Nephron (organoid): Measurements from ENCODE around the gene RIMBP2.
A peak's percentile ranks its signal among the peaks of the same experiment; 100 is the strongest.

Experiments
- H3K27ac Mint-ChIP-seq, 3 experiments: 2 replicates each; pipeline ENCODE4 v1.8.0; 2020; ENCODE audit warnings: mixed read lengths in 3 of 3, mild to moderate bottlenecking in 2 of 3, moderate library complexity in 1 of 3
- H3K27me3 Mint-ChIP-seq: 2 replicates; pipeline ENCODE4 v1.8.0; 2021; ENCODE audit warnings: low read depth, mild to moderate bottlenecking, moderate library complexity, mixed read lengths
- H3K36me3 Mint-ChIP-seq: 2 replicates; pipeline ENCODE4 v1.8.0; 2020; ENCODE audit warnings: low read depth, mixed read lengths
- H3K4me1 Mint-ChIP-seq: 2 replicates; pipeline ENCODE4 v1.8.0; 2020; ENCODE audit warnings: mixed read lengths
- H3K4me3 Mint-ChIP-seq, 3 experiments: 2 replicates each; pipeline ENCODE4 v1.8.0; 2020; ENCODE audit warnings: mild to moderate bottlenecking in 3 of 3, mixed read lengths in 3 of 3, moderate library complexity in 2 of 3
- H3K9me3 Mint-ChIP-seq: 2 replicates; pipeline ENCODE4 v1.8.0; 2020; ENCODE audit warnings: mixed read lengths
- CTCF ChIP-seq, 3 experiments: fragments of 200-600 bp; sonication (generic); IDR thresholded peaks; one replicate each; pipeline ENCODE4 v1.5.0; 2021; ENCODE audit warnings: antibody characterized with exemption in 3 of 3; ENCODE audit not compliant: unreplicated experiment in 3 of 3

The RIMBP2 gene

GRCh38 chr12:130675121-130675520 is 41.0 kb downstream of the RIMBP2 start:
- H3K4me3 Mint-ChIP-seq: no peak overlapping the region
- peaks cover 7% of the 10 kb centered on the region for H3K9me3 Mint-ChIP-seq
- no peaks in the 10 kb centered on the region for H3K36me3 Mint-ChIP-seq

GRCh38 chr12:130674676-130675075 is 41.4 kb downstream of the RIMBP2 start:
- Mint-ChIP-seq H3K27me3 (peaks cover 7% of the 10 kb centered on the region), H3K27ac (no peak overlapping the region), H3K4me1 (peaks cover 6% of the 10 kb centered on the region), H3K9me3 (peaks cover 7% of the 10 kb centered on the region), H3K4me3 (no peak overlapping the region), H3K36me3 (no peaks in the 10 kb centered on the region)
- TF ChIP-seq CTCF (IDR thresholded peaks at IDR 0.05; ENCODE audit: unreplicated experiment in 3 of 3): no peak

More at GRCh38 chr12:130675121-130675520, 41.0 kb downstream of the RIMBP2 start:
- peaks cover 6% of the 10 kb centered on the region for H3K4me1 Mint-ChIP-seq
- no peak for TF ChIP-seq CTCF (IDR thresholded peaks at IDR 0.05; ENCODE audit: unreplicated experiment in 3 of 3)
- peaks cover 9% of the 10 kb centered on the region for H3K27me3 Mint-ChIP-seq
- no peak overlapping the region for H3K27ac Mint-ChIP-seq

GRCh38 chr12:130673036-130673705 is 42.9 kb downstream of the RIMBP2 start:
- Mint-ChIP-seq H3K36me3 (no peaks in the 10 kb centered on the region), H3K4me1 (peaks cover 6% of the 10 kb centered on the region), H3K4me3 (no peak overlapping the region), H3K27ac (peak overlapping the region in 2 of 3 experiments; percentile 13 to 43), H3K9me3 (peaks cover 10% of the 10 kb centered on the region), H3K27me3 (peaks cover 7% of the 10 kb centered on the region)
- no peak for TF ChIP-seq CTCF (IDR thresholded peaks at IDR 0.05; ENCODE audit: unreplicated experiment in 3 of 3)

GRCh38 chr12:130672089-130672820 is 43.8 kb downstream of the RIMBP2 start:
- Mint-ChIP-seq H3K36me3 (no peaks in the 10 kb centered on the region), H3K27ac (peak overlapping the region in 2 of 3 experiments; percentile 13 to 43), H3K4me3 (no peak overlapping the region), H3K27me3 (peaks cover 7% of the 10 kb centered on the region), H3K9me3 (peaks cover 9% of the 10 kb centered on the region), H3K4me1 (peaks cover 8% of the 10 kb centered on the region)
- TF ChIP-seq CTCF (IDR thresholded peaks at IDR 0.05; ENCODE audit: unreplicated experiment in 3 of 3): no peak

GRCh38 chr12:130671556-130671955 is 44.5 kb downstream of the RIMBP2 start:
- H3K4me3 Mint-ChIP-seq: no peak overlapping the region
- TF ChIP-seq CTCF (IDR thresholded peaks at IDR 0.05; ENCODE audit: unreplicated experiment in 3 of 3): no peak
- peaks cover 11% of the 10 kb centered on the region for H3K4me1 Mint-ChIP-seq
- peaks cover 6% of the 10 kb centered on the region for H3K9me3 Mint-ChIP-seq
- no peaks in the 10 kb centered on the region for H3K36me3 Mint-ChIP-seq
- peak overlapping the region; percentile 9 to 43 (median 37) for H3K27ac Mint-ChIP-seq
- H3K27me3 Mint-ChIP-seq: peaks cover 7% of the 10 kb centered on the region
